ENCODE measurements around the gene MSLN. TPM values are rescaled to one million over a fixed set of nuclear protein-coding genes. Genes with fewer than 3 reads are reported as not detected.

The MSLN gene
- total and polyA plus RNA-seq, 2 experiments from 2014 or later = 0.10 TPM; not detected in 1

DNA sequence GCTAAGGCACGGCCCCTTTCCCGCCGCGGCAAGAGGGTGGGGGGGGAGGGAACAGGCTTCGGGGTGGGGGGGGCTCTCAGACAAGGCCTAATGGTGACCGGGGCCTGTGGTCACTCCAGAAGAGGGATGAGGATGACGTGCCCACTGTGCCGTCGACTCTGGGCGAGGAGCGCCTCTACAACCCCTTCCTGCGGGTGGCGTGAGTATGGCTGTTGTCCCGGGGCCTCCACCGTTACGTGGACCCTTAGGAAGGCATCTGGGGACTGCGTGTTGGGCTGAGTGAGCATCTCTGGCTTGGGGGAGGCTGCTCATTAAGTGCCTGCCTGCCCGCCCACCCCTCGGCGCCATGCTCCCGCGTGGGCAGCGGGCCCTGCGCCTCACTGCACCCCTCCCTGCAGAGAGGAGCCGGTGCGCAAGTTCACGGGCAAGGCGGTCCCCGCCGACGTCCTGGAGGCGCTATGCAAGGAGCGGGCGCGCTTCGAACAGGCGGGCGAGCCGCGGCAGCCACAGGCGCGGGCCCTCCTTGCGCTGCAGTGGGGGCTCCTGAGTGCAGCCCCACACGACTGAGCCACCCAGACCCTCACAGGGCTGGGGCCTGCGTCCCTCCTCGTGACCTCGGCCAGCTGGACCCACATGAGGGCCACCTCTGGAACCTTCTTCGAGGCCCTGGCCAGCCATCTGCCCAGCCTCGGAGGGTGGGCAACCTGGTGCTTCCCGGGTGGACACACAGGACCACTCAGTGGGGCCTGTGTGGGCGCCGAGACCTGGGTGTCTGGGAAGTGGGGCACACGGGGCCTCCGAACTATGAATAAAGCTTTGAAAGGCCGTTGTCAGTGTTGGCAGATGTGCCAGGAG, 31.4 kb upstream of the MSLN start (continued):
- TF ChIP-seq NANOG (IDR thresholded peaks at IDR 0.05; ENCODE audit: borderline replicate concordance) (no peak), JUNB (IDR thresholded peaks at IDR 0.05; ENCODE audit: unreplicated experiment) (no peak), ZNF331 (CRISPR knock-in tag; IDR thresholded peaks at IDR 0.05; ENCODE audit: low read depth) (no peak), CREB1 (CRISPR knock-in tag; IDR thresholded peaks at IDR 0.05; ENCODE audit: low read depth) (no peak), EZH2phosphoT487 (IDR thresholded peaks at IDR 0.05; ENCODE audit: unreplicated experiment) (no peak), EZH2 (IDR thresholded peaks at IDR 0.05; ENCODE audit: low read depth, unreplicated experiment) (no peak), POLR2AphosphoS5 (IDR thresholded peaks at IDR 0.05; ENCODE audit: low read depth) (no peak)
- TF ChIP-seq, protein P1, sequence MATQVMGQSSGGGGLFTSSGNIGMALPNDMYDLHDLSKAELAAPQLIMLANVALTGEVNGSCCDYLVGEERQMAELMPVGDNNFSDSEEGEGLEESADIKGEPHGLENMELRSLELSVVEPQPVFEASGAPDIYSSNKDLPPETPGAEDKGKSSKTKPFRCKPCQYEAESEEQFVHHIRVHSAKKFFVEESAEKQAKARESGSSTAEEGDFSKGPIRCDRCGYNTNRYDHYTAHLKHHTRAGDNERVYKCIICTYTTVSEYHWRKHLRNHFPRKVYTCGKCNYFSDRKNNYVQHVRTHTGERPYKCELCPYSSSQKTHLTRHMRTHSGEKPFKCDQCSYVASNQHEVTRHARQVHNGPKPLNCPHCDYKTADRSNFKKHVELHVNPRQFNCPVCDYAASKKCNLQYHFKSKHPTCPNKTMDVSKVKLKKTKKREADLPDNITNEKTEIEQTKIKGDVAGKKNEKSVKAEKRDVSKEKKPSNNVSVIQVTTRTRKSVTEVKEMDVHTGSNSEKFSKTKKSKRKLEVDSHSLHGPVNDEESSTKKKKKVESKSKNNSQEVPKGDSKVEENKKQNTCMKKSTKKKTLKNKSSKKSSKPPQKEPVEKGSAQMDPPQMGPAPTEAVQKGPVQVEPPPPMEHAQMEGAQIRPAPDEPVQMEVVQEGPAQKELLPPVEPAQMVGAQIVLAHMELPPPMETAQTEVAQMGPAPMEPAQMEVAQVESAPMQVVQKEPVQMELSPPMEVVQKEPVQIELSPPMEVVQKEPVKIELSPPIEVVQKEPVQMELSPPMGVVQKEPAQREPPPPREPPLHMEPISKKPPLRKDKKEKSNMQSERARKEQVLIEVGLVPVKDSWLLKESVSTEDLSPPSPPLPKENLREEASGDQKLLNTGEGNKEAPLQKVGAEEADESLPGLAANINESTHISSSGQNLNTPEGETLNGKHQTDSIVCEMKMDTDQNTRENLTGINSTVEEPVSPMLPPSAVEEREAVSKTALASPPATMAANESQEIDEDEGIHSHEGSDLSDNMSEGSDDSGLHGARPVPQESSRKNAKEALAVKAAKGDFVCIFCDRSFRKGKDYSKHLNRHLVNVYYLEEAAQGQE (IDR thresholded peaks at IDR 0.05; ENCODE audit: unreplicated experiment) = no peak
- TF ChIP-seq, protein P2, sequence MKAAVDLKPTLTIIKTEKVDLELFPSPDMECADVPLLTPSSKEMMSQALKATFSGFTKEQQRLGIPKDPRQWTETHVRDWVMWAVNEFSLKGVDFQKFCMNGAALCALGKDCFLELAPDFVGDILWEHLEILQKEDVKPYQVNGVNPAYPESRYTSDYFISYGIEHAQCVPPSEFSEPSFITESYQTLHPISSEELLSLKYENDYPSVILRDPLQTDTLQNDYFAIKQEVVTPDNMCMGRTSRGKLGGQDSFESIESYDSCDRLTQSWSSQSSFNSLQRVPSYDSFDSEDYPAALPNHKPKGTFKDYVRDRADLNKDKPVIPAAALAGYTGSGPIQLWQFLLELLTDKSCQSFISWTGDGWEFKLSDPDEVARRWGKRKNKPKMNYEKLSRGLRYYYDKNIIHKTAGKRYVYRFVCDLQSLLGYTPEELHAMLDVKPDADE (IDR thresholded peaks at IDR 0.05) = no peak

DNA sequence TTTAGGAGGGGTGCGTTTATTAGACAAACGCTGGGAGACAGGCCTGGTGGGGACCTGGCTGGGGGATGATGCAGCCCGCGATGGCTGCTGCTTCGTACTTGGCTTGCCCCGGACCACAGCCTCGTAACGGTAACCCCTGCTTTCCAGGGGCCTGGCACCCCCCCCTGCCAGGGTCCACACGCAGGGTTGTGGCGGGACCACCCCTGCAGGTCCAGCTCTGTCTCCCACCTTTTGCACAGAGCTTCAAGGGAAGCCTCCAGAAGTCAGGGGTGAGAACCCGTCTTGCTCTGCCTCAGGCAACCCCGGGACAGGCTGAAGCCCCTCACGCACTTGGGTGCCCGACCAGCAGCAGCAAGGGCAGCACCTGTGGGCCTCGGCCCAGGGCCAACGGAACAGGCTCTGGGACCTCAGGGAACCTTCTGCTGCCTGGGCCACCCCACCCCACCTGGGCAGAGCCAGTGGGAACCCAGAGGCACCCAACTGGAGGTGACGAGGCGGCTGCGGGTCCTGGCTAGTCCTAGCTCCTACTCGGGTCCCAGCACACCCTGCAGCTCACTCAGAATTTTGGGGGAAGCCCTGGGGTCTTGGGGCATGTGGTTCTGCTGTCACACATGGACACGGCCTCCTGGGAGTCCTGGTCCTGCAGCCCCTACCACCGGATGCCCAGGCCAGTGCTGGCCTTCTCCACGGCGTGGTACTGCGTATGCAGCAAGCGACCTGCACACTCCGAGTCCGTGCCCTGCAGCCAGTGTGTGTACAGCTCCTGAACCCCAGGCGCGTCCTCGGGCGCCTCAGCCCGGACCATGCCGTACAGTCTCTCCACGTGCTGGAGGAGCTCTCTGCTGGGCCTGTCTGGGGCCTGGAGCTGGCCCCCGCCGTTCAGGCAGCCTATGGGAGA, 30.5 kb upstream of the MSLN start:
- DNase-seq (ENCODE audit: low spot score) = no peak
- Mint-ChIP-seq H3K27me3 (ENCODE audit: insufficient read depth, low read depth, poor library complexity) (peaks cover 21% of the 10 kb centered on the region), H3K9me3 (no peaks in the 10 kb centered on the region), H3K36me3 (ENCODE audit: low read depth) (peaks cover 11% of the 10 kb centered on the region), H3K4me1 (no peaks in the 10 kb centered on the region), H3K27ac (no peak overlapping the region), H3K4me3 (no peak overlapping the region; the same call in 2 of the 3 replicates)
- Histone ChIP-seq H4K20me1 (replicated peaks; ENCODE audit: insufficient read depth) (no peaks in the 10 kb centered on the region), H3K27me3 (ENCODE audit: insufficient read depth) (peaks cover 13% of the 10 kb centered on the region; the same call in 1 of the 2 replicates), H3K36me3 (ENCODE audit: insufficient read depth) (no peaks in the 10 kb centered on the region), H3K79me2 (replicated peaks; ENCODE audit: insufficient read depth) (no peaks in the 10 kb centered on the region), H3K4me2 (no peak overlapping the region), H2AFZ (no peak overlapping the region), H3K27ac (ENCODE audit: low read depth) (no peak overlapping the region), H3K9me2 (ENCODE audit: insufficient read depth) (no peaks in the 10 kb centered on the region), H3K4me3 (no peak overlapping the region), H3F3A (replicated peaks; ENCODE audit: low read depth) (peaks cover 15% of the 10 kb centered on the region), H3K4me1 (ENCODE audit: insufficient read depth) (no peaks in the 10 kb centered on the region)
- TF ChIP-seq POLR2AphosphoS5 (IDR thresholded peaks at IDR 0.05; ENCODE audit: low read depth) (peak; percentile 16; the same call in 1 of the 2 replicates), NANOG (IDR thresholded peaks at IDR 0.05; ENCODE audit: borderline replicate concordance) (no peak)
- ATAC-seq = no peak
